Nephron (organoid): Measurements from ENCODE around the gene DEAF1.

Experiments used
- H3K27ac Mint-ChIP-seq, 3 experiments: 2 replicates each; pipeline ENCODE4 v1.8.0; 2020; ENCODE audit warnings: mixed read lengths in 3 of 3, mild to moderate bottlenecking in 2 of 3, moderate library complexity in 1 of 3
- H3K27me3 Mint-ChIP-seq: 2 replicates; pipeline ENCODE4 v1.8.0; 2021; ENCODE audit warnings: low read depth, mild to moderate bottlenecking, moderate library complexity, mixed read lengths
- H3K36me3 Mint-ChIP-seq: 2 replicates; pipeline ENCODE4 v1.8.0; 2020; ENCODE audit warnings: low read depth, mixed read lengths
- H3K4me1 Mint-ChIP-seq: 2 replicates; pipeline ENCODE4 v1.8.0; 2020; ENCODE audit warnings: mixed read lengths
- H3K4me3 Mint-ChIP-seq, 3 experiments: 2 replicates each; pipeline ENCODE4 v1.8.0; 2020; ENCODE audit warnings: mild to moderate bottlenecking in 3 of 3, mixed read lengths in 3 of 3, moderate library complexity in 2 of 3
- H3K9me3 Mint-ChIP-seq: 2 replicates; pipeline ENCODE4 v1.8.0; 2020; ENCODE audit warnings: mixed read lengths
- TF ChIP-seq, protein P1 (sequence below), 3 experiments: fragments of 200-600 bp; sonication (generic); IDR thresholded peaks; one replicate each; pipeline ENCODE4 v1.5.0; 2021; ENCODE audit warnings: antibody characterized with exemption in 3 of 3; ENCODE audit not compliant: unreplicated experiment in 3 of 3

The DEAF1 gene

DNA sequence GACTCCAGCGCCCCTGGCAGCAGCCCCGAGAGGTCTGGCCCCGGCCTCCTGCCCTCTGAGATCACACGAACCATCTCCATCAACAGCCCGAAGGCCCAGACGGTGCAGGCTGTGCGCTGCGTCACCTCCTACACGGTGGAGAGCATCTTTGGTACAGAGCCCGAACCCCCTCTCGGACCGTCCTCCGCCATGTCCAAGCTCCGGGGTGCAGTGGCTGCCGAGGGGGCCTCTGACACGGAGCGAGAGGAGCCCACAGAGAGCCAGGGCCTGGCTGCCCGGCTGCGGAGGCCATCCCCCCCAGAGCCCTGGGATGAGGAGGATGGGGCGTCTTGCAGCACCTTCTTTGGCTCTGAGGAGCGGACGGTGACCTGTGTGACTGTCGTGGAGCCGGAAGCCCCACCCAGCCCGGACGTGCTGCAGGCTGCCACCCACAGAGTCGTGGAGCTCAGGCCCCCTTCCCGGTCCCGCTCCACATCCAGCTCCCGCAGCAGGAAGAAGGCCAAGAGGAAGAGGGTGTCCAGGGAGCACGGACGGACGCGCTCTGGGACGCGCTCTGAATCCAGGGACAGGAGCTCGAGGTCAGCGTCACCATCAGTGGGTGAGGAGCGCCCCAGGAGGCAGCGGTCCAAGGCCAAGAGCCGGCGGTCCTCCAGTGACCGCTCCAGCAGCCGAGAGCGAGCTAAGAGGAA, 86.9 kb downstream of the DEAF1 start:
- H3K27me3 Mint-ChIP-seq: no peaks in the 10 kb centered on the region
- H3K4me1 Mint-ChIP-seq: peaks cover 9% of the 10 kb centered on the region
- no peaks in the 10 kb centered on the region for H3K9me3 Mint-ChIP-seq
- TF ChIP-seq, protein P1, sequence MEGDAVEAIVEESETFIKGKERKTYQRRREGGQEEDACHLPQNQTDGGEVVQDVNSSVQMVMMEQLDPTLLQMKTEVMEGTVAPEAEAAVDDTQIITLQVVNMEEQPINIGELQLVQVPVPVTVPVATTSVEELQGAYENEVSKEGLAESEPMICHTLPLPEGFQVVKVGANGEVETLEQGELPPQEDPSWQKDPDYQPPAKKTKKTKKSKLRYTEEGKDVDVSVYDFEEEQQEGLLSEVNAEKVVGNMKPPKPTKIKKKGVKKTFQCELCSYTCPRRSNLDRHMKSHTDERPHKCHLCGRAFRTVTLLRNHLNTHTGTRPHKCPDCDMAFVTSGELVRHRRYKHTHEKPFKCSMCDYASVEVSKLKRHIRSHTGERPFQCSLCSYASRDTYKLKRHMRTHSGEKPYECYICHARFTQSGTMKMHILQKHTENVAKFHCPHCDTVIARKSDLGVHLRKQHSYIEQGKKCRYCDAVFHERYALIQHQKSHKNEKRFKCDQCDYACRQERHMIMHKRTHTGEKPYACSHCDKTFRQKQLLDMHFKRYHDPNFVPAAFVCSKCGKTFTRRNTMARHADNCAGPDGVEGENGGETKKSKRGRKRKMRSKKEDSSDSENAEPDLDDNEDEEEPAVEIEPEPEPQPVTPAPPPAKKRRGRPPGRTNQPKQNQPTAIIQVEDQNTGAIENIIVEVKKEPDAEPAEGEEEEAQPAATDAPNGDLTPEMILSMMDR (IDR thresholded peaks at IDR 0.05; ENCODE audit: unreplicated experiment in 3 of 3): no peak
- no peak overlapping the region for H3K4me3 Mint-ChIP-seq
- peaks cover 46% of the 10 kb centered on the region for H3K36me3 Mint-ChIP-seq
- no peak overlapping the region for H3K27ac Mint-ChIP-seq

GRCh38 chr11:607020-607780, 87.8 kb downstream of the DEAF1 start:
- peaks cover 45% of the 10 kb centered on the region for H3K36me3 Mint-ChIP-seq
- H3K9me3 Mint-ChIP-seq: no peaks in the 10 kb centered on the region
- H3K27ac Mint-ChIP-seq: no peak overlapping the region
- H3K4me1 Mint-ChIP-seq: peaks cover 5% of the 10 kb centered on the region
- TF ChIP-seq, protein P1 (IDR thresholded peaks at IDR 0.05; ENCODE audit: unreplicated experiment in 3 of 3): no peak
- H3K27me3 Mint-ChIP-seq: no peaks in the 10 kb centered on the region
- no peak overlapping the region for H3K4me3 Mint-ChIP-seq

DNA sequence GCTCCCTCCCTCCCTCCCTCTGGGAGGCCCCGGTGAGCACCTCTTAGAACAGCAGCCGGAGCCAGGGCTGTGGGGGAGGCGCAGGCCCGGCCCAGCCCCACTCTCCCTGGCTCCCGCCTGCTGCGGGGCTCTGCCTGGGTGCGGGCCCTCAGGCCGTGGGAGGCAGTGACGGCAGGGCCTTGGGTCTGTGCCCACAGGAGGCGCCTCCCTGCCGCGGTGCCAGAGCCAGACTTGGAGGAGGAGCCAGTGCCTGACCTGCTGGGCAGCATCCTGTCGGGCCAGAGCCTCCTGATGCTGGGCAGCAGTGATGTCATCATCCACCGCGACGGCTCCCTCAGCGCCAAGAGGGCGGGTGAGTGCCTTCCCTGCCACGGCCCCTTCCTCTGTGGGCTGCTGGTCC, 88.8 kb downstream of the DEAF1 start:
- TF ChIP-seq, protein P1 (IDR thresholded peaks at IDR 0.05; ENCODE audit: unreplicated experiment in 3 of 3): no peak
- Mint-ChIP-seq H3K27me3 (no peaks in the 10 kb centered on the region), H3K9me3 (no peaks in the 10 kb centered on the region)

DNA sequence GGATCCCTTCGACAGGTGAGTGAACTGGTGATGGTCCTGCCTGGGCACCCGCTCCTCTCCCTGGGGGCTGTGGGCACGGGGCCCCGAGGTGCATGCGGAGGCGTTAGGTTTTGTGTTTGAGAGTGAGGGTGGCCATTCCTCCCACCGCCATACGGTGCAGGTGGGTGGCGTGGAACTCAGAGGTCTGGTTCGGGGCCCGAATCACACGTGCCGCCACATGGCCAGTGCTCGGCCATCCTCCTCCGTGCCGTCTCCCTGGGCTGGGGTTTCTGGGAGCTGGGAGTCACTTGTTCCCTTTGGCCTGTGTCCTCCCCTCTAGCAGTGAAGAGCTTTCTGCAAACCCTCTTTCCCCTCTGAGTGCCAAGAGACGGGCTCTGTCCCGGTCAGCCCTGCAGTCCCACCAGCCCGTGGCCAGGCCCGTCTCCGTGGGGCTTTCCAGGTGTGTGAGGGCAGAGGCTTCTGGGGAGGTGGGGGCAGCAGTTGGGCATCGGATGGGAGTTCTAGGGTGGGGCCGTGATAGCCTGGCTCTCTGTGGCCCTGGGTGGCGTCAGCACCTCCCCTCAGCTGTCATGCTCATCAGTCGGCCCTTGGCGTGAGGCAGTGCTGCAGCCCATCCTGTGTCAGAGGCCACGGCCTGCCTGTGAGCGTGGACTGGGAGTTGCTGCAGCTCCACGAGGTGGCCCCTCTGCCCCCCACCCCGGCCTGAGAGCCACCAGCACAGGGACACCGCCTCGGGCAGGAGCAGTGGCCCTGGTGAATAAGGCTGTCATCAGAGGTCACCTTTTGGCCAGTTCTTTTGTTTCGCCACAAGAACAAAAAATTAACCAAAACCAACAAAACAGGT, 89.5 kb downstream of the DEAF1 start:
- TF ChIP-seq, protein P1 (IDR thresholded peaks at IDR 0.05; ENCODE audit: unreplicated experiment in 3 of 3): no peak
- Mint-ChIP-seq H3K4me3 (no peak overlapping the region), H3K27me3 (no peaks in the 10 kb centered on the region), H3K4me1 (no peaks in the 10 kb centered on the region), H3K36me3 (peaks cover 45% of the 10 kb centered on the region), H3K9me3 (no peaks in the 10 kb centered on the region), H3K27ac (no peak overlapping the region)

More for the DNA sequence above, 88.8 kb downstream of the DEAF1 start:
- H3K36me3 Mint-ChIP-seq: peaks cover 49% of the 10 kb centered on the region
- no peak overlapping the region for H3K27ac Mint-ChIP-seq
- H3K4me1 Mint-ChIP-seq: no peaks in the 10 kb centered on the region
- H3K4me3 Mint-ChIP-seq: no peak overlapping the region

DNA sequence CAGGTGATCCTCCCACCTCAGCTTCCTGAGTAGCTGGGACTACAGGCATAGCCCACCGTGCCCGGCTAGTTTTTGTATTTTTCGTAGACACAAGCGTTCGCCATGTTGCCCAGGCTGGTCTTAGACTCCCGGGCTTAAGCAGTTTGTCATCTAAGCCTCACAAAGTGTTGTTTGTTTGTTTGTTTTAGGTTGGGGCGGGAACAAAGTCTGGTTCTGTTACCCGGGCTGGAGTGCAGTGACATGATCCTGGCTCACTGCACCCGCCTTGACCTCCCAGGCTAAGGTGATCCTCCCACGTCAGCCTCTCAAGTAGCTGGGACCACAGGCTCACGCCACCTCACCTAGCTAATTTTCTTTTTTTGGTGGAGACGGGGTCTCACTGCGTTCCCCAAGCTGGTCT, 91.9 kb downstream of the DEAF1 start:
- Mint-ChIP-seq H3K9me3 (no peaks in the 10 kb centered on the region), H3K36me3 (peaks cover 48% of the 10 kb centered on the region), H3K27me3 (no peaks in the 10 kb centered on the region), H3K4me1 (no peaks in the 10 kb centered on the region), H3K27ac (no peak overlapping the region), H3K4me3 (no peak overlapping the region)
- TF ChIP-seq, protein P1 (IDR thresholded peaks at IDR 0.05; ENCODE audit: unreplicated experiment in 3 of 3): no peak
